SH-SY5Y (cell line): Measurements from ENCODE around the gene ABCD1.

Source experiments
- GATA2 ChIP-seq: IDR thresholded peaks from 2 replicates; pipeline ENCODE4 v1.6.1; 2011; ENCODE audit warnings: mild to moderate bottlenecking, low read depth, low read length
- GATA3 ChIP-seq: IDR thresholded peaks from 2 replicates; pipeline ENCODE4 v1.6.1; 2011; ENCODE audit warnings: low read depth, mild to moderate bottlenecking, low read length, moderate library complexity

ABCD1 gene

DNA sequence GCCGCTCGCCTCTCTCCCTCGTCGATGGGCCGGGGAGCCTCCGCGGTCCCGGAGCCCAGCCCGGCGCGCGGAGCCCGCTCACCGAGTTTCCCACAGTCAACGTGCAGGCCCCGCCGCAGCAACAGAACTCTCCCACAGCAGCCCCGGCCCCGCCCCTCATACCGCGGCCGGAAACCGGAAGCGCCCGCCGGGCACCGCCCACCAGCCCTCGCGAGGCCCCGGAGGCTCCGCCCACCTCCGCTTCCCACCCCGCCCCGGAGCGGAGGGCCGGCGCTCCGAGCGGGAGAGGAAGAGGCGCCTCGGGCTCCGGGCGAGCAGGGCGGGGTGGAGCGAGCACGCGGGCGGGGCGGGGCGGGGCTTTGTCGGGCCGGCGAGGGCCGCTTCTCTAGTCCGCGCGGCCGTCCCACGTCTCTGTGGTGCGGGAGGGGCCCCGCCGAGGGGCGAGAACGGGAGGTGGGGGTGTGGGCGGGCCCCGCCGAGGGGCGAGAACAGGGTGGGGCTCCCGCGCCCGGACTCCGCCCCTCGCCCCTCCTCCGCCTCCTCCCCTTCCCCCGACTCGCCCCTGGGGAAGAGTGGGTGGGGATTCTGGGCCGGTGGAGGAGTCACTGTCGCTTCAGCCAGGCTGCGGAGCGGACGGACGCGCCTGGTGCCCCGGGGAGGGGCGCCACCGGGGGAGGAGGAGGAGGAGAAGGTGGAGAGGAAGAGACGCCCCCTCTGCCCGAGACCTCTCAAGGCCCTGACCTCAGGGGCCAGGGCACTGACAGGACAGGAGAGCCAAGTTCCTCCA is at the start of gene ABCD1, which contains the start of gene BCAP31:
ABCD1 (plus strand) TSS at position 605 of the 787 bp plus-strand sequence. CDS start 411 bp downstream, outside the sequence.
BCAP31 (minus strand) TSS at position 136 of the 787 bp plus-strand sequence. CDS start 1,143 bp downstream, outside the sequence.
- TF ChIP-seq GATA3: no peak
- TF ChIP-seq GATA2: no peak

- TF ChIP-seq GATA3: no peak
- TF ChIP-seq GATA2: no peak
Measured at GRCh38 chrX:153681175-153681574, 43.5 kb upstream of the ABCD1 start.

DNA sequence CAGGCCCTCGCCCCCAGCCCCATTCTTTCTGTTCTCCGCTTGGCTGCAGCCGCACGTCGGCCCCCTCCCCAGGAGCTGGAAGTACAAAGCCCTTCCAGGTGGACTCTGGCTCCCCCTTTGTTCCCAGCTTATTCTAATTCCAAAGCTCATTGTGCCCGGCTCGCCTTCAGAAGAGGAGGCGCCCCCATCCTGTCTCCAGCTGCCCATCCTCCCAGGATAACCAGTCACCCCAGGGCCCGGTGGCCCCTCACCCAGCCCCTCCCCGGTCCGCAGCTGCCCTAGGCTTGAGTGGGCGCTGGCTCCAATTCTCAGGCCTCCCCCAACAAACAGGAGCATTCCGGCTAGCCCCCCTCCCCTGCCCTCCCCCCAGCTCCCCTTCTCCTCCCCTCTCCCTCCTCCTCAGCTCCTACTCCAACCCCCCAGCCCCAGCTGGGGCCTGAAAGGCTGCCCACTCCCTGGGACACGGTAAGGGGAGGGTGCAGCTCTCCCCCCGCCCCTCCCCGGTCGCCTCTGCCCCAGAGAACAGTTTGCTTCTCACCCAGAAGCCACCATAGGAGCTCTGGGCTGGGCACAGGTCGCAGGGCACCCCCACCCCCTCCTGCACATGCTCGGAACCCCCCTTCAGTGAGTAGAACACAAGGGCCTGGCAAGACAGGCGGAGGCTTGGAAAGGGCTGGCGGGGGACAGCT is 40.0 kb upstream of the ABCD1 start:
- TF ChIP-seq GATA2: no peak
- TF ChIP-seq GATA3: no peak

DNA sequence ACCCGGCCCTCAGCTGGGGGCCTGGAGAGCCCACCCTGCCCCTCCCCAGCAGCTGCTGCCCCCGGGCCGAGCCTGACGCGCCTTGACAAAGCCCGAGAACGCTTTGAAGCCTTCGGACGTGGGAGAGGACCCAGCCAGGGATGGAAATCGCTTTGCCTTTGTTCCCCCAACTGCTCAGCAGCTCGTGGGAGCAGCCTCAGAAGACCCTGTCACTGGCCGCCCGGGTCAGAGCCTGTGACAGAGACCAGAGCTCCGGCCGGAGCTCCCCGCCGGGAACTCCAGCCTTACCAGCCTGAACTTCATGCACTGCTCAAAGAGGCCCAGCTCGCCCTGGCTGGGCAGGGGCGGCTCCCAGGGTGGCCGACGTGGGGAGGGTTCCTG is 39.5 kb upstream of the ABCD1 start:
- TF ChIP-seq GATA2: no peak
- TF ChIP-seq GATA3: no peak

DNA sequence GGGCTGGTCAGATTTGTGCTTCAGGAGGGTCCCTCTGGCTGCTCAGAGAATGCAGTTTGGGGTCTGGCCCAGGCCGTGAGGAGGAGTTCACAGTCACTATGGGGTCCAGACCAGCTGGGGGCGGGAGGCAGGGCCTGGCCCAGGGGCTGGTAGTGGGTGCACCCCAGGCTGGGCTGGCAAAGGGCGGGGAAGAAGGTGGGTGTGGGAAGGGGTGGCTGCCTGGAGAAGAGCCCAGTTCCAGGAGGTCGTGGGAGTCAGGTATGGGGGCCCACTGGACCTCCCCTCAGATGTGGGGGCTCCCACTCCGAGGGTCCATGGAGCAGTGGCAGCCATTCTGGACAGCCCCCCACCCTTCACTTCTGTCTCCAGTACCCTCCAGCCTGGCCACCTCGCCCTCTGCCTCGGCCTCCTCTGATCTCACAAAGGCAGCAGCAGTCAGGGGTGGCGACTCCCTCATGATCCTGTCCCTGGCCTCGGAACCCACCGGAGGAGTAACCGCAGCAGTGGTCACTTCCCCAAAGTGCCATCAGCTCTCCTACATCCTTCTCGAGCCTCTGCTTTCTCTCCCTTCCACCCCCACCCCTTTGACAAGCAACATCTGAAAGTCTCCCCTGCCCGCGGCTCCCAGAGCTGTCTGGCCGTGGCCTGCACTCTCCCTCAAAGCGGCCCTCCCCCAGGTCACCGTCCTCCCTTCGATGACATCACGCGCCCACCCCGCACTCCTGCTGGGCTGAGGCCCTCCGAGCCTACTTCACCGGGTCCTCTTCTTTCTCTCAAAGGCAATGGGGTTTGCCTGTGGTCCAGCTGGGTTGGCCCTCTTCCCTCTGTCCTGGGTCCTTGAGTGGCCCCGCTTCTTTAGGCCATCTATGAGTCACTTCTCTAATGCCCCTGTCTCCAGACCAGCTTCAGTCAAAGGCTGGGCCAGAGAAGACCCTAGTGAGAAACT is 38.6 kb upstream of the ABCD1 start:
- no peak for TF ChIP-seq GATA2
- no peak for TF ChIP-seq GATA3

GRCh38 chrX:153686711-153687110 is 37.9 kb upstream of the ABCD1 start:
- no peak for TF ChIP-seq GATA2

GRCh38 chrX:153687121-153688039 is 37.3 kb upstream of the ABCD1 start, which contains the start of gene SLC6A8:
TSS of gene SLC6A8 (plus strand) at chrX:153687926. CDS start at chrX:153688575, 649 bp downstream.
- TF ChIP-seq GATA2: no peak
- no peak for TF ChIP-seq GATA3

DNA sequence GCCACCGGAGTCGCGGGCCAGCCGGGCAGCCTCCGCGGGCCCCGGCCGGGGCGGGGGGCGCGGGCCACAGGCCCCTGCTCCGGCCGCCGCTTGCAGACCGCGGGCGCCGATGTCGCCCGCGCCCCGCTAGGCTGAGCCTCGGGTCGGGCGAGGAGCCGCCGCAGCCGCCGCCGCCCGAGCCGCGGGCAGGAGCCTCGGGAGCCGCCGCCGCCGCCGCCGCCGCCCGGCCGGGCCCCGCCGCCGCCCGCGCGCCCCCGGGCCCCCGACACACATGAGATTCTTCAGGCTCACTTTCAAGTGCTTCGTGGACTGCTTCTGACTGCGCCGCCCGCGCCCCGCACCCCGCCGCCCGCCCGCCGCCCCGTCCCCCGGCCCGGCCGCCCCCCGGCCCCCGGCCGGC is 36.6 kb upstream of the ABCD1 start:
- no peak for TF ChIP-seq GATA2
- no peak for TF ChIP-seq GATA3

GRCh38 chrX:153688506-153688905 is 36.1 kb upstream of the ABCD1 start:
- TF ChIP-seq GATA3: no peak
- TF ChIP-seq GATA2: no peak

GRCh38 chrX:153688911-153689590 is 35.6 kb upstream of the ABCD1 start:
- TF ChIP-seq GATA3 (no peak), GATA2 (no peak)

GRCh38 chrX:153689654-153690465 is 34.8 kb upstream of the ABCD1 start:
- TF ChIP-seq GATA2 (no peak), GATA3 (no peak)

- TF ChIP-seq GATA3: no peak
- no peak for TF ChIP-seq GATA2
Measured at GRCh38 chrX:153690466-153690865, 34.2 kb upstream of the ABCD1 start.

DNA sequence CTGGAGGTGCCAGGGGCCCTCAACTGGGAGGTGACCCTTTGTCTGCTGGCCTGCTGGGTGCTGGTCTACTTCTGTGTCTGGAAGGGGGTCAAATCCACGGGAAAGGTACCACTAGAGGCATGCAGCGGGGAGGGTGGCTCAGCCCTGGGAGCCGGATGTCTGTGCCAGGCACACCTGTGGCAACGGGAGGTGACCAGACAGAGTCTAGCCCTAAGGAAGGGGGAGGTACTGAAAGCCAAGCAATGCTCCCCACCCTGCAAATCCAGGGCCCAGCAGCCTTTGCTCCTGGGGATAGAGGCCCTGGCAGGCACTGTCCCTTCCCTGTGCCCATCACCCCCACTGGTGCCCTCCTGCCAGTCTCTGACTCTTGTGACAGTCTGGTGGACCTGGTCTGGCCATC is 32.7 kb upstream of the ABCD1 start:
- no peak for TF ChIP-seq GATA3
- TF ChIP-seq GATA2: no peak
